ENCODE data around the gene HSPB1.
"Not testable (repeated sequence)": the region's sequence is repeated elsewhere in the genome, so short reads cannot be mapped to it uniquely, and the experiment has no call there.

DNA sequence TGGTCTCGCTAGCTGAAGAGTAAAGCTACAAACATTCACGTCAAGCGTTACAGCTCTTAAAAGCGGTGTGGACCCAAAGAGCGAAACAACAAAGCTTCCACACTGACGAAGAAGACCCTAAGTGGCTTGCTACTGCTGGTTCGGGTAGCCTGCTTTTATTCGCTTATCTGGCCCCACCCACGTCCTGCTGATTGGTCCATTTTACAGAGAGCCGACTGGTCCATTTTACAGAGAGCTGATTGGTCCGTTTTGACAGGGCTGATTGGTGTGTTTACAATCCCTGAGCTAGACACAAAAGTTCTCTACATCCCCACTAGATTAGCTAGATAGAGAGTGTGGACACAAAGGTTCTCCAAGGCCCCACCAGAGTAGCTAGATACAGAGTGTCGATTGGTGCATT, 6.4 kb downstream of the HSPB1 start:
- TF ChIP-seq, protein P1, sequence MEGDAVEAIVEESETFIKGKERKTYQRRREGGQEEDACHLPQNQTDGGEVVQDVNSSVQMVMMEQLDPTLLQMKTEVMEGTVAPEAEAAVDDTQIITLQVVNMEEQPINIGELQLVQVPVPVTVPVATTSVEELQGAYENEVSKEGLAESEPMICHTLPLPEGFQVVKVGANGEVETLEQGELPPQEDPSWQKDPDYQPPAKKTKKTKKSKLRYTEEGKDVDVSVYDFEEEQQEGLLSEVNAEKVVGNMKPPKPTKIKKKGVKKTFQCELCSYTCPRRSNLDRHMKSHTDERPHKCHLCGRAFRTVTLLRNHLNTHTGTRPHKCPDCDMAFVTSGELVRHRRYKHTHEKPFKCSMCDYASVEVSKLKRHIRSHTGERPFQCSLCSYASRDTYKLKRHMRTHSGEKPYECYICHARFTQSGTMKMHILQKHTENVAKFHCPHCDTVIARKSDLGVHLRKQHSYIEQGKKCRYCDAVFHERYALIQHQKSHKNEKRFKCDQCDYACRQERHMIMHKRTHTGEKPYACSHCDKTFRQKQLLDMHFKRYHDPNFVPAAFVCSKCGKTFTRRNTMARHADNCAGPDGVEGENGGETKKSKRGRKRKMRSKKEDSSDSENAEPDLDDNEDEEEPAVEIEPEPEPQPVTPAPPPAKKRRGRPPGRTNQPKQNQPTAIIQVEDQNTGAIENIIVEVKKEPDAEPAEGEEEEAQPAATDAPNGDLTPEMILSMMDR (IDR thresholded peaks at IDR 0.05; ENCODE audit: poor library complexity) = not testable (repeated sequence)
- not testable (repeated sequence) for TF ChIP-seq EZH2 (IDR thresholded peaks at IDR 0.05; ENCODE audit: borderline replicate concordance); EZH2phosphoT487 (IDR thresholded peaks at IDR 0.05; ENCODE audit: low read depth, severe bottlenecking, unreplicated experiment)

Measured in hepatocyte (in vitro differentiated cells).